NOMO-1 (cell line): ENCODE results near the gene MAP1S.
A peak's percentile ranks its signal among the peaks of the same experiment; 100 is the strongest.

Source experiments
- DNase-seq, 2 experiments: peaks; one replicate each; lab custom pipeline; 2025; ENCODE audit not compliant: unreplicated experiment in 2 of 2; lab: John Stamatoyannopoulos, UW

Gene MAP1S

GRCh38 chr19:17734146-17734545 is 14.9 kb downstream of the MAP1S start:
- no peak for DNase-seq

- DNase-seq = no peak
Observed at GRCh38 chr19:17735410-17735809, 16.1 kb downstream of the MAP1S start.

GRCh38 chr19:17737690-17738153 is 18.4 kb downstream of the MAP1S start:
- DNase-seq = no peak

GRCh38 chr19:17739121-17739875 is 20.0 kb downstream of the MAP1S start:
- no peak for DNase-seq

- no peak for DNase-seq
Observed at GRCh38 chr19:17741456-17741855, 22.2 kb downstream of the MAP1S start.

- no peak for DNase-seq
Observed at GRCh38 chr19:17743874-17744580, 24.7 kb downstream of the MAP1S start.

GRCh38 chr19:17747205-17748098 is 28.2 kb downstream of the MAP1S start:
- DNase-seq = peak; percentile 94 to 97

GRCh38 chr19:17748884-17749638 is 29.8 kb downstream of the MAP1S start:
- no peak for DNase-seq

GRCh38 chr19:17749912-17750317 is 30.6 kb downstream of the MAP1S start:
- DNase-seq = no peak

GRCh38 chr19:17751103-17751911 is 32.0 kb downstream of the MAP1S start, which contains the start of gene FCHO1:
Gene FCHO1, plus strand, starts transcription at chr19:17751477. Its CDS starts 3,688 bp downstream, at chr19:17755165.
- DNase-seq = peak; percentile 75 to 82

- peak; percentile 44 to 45 for DNase-seq
Observed at GRCh38 chr19:17751912-17752273, 32.6 kb downstream of the MAP1S start.

- DNase-seq = no peak
Observed at GRCh38 chr19:17752865-17753639, 33.8 kb downstream of the MAP1S start.

GRCh38 chr19:17753976-17754375 is 34.7 kb downstream of the MAP1S start:
- DNase-seq = no peak

- peak in 1 of 2 experiments; percentile 56 for DNase-seq
Observed at GRCh38 chr19:17754634-17755442, 35.6 kb downstream of the MAP1S start.

- no peak for DNase-seq
Observed at GRCh38 chr19:17755443-17755890, 36.2 kb downstream of the MAP1S start.

GRCh38 chr19:17755977-17756670 is 36.8 kb downstream of the MAP1S start:
- DNase-seq = no peak

- no peak for DNase-seq
Observed at GRCh38 chr19:17757125-17757524, 37.8 kb downstream of the MAP1S start.
